GM23338 (cell line): ENCODE measurements around the gene ETV1. TPM values are rescaled to one million over a fixed set of nuclear protein-coding genes. Genes with fewer than 3 reads are reported as not detected.

ENCODE experiments used
- ATAC-seq: fragments of 200-7000 bp; cut with Tn5 transposase; 3 replicates; pipeline ENCODE4 v1.9.1; 2020
- DNase-seq: peaks from one replicate; pipeline ENCODE4 v3.0.0-alpha.2; 2015; ENCODE audit warnings: low spot score
- H2AFZ ChIP-seq: fragments of 200-600 bp; sonication (generic); 2 replicates; pipeline ENCODE4 v1.8.0; 2016; ENCODE audit warnings: antibody characterized with exemption, mild to moderate bottlenecking, moderate library complexity
- H3F3A ChIP-seq: fragments of 200-600 bp; sonication (generic); replicated peaks from 2 replicates; pipeline ENCODE4 v1.8.0; 2017; ENCODE audit warnings: antibody characterized with exemption, mixed run types, low read depth
- H3K27ac ChIP-seq: fragments of 200-600 bp; sonication (generic); 2 replicates; pipeline ENCODE4 v1.6.1; 2016; ENCODE audit warnings: low read depth
- H3K27me3 ChIP-seq: fragments of 200-600 bp; sonication (generic); 2 replicates; pipeline ENCODE4 v1.8.0; 2016; ENCODE audit warnings: mild to moderate bottlenecking, mixed run types, moderate library complexity; ENCODE audit not compliant: insufficient read depth
- H3K36me3 ChIP-seq: fragments of 200-600 bp; sonication (generic); 2 replicates; pipeline ENCODE4 v1.8.0; 2016; ENCODE audit warnings: mild to moderate bottlenecking; ENCODE audit not compliant: insufficient read depth
- H3K4me1 ChIP-seq: fragments of 200-600 bp; sonication (generic); 2 replicates; pipeline ENCODE4 v1.8.0; 2016; ENCODE audit warnings: mild to moderate bottlenecking, moderate library complexity; ENCODE audit not compliant: insufficient read depth
- H3K4me2 ChIP-seq: fragments of 200-600 bp; sonication (generic); 2 replicates; pipeline ENCODE4 v1.7.1; 2017; ENCODE audit warnings: mixed run types
- H3K4me3 ChIP-seq: fragments of 200-600 bp; sonication (generic); 2 replicates; pipeline ENCODE4 v1.6.1; 2016; ENCODE audit warnings: mixed run types
- H3K79me2 ChIP-seq: fragments of 200-600 bp; sonication (generic); replicated peaks from 2 replicates; pipeline ENCODE4 v1.8.0; 2017; ENCODE audit warnings: mild to moderate bottlenecking; ENCODE audit not compliant: insufficient read depth
- H3K9me2 ChIP-seq: fragments of 200-600 bp; sonication (generic); 2 replicates; pipeline ENCODE4 v1.8.0; 2017; ENCODE audit not compliant: insufficient read depth
- H4K20me1 ChIP-seq: fragments of 200-600 bp; sonication (generic); replicated peaks from 2 replicates; pipeline ENCODE4 v1.8.0; 2017; ENCODE audit warnings: mild to moderate bottlenecking; ENCODE audit not compliant: insufficient read depth
- H3K27ac Mint-ChIP-seq: 2 replicates; pipeline ENCODE4 v1.8.0; 2020; ENCODE audit warnings: inconsistent platforms, mild to moderate bottlenecking, moderate library complexity, mixed read lengths
- H3K27me3 Mint-ChIP-seq: 3 replicates; pipeline ENCODE4 v1.8.0; 2022; ENCODE audit warnings: low read depth, mild to moderate bottlenecking, moderate library complexity, mixed read lengths, inconsistent platforms; ENCODE audit not compliant: insufficient read depth, poor library complexity
- H3K36me3 Mint-ChIP-seq: 3 replicates; pipeline ENCODE4 v1.8.0; 2021; ENCODE audit warnings: low read depth, mild to moderate bottlenecking, inconsistent platforms, moderate library complexity, mixed read lengths
- H3K4me1 Mint-ChIP-seq: 3 replicates; pipeline ENCODE4 v1.8.0; 2020; ENCODE audit warnings: mild to moderate bottlenecking, inconsistent platforms, mixed read lengths
- H3K4me3 Mint-ChIP-seq: 3 replicates; pipeline ENCODE4 v1.8.0; 2021; ENCODE audit warnings: moderate library complexity, mild to moderate bottlenecking, inconsistent platforms, mixed read lengths
- H3K9me3 Mint-ChIP-seq: 3 replicates; pipeline ENCODE4 v1.8.0; 2020; ENCODE audit warnings: moderate library complexity, mild to moderate bottlenecking, inconsistent platforms, mixed read lengths
- CREB1 ChIP-seq: fragments of 250-450 bp; sonication (Bioruptor Pico); IDR thresholded peaks from 2 replicates; pipeline ENCODE4 v1.5.0; 2020; ENCODE audit warnings: low read depth, mild to moderate bottlenecking, moderate library complexity
- ETS1 ChIP-seq: IDR thresholded peaks from 2 replicates; pipeline ENCODE4 v1.6.1; 2016; ENCODE audit warnings: antibody characterized with exemption
- EZH2 ChIP-seq: fragments of 200-600 bp; sonication (generic); IDR thresholded peaks from one replicate; pipeline ENCODE4 v1.8.0; 2017; ENCODE audit warnings: antibody characterized with exemption, mild to moderate bottlenecking, low read depth; ENCODE audit not compliant: unreplicated experiment
- EZH2phosphoT487 ChIP-seq: fragments of 200-600 bp; sonication (generic); IDR thresholded peaks from one replicate; pipeline ENCODE4 v1.8.1; 2018; ENCODE audit warnings: antibody characterized with exemption; ENCODE audit not compliant: unreplicated experiment
- JUNB ChIP-seq: IDR thresholded peaks from one replicate; pipeline ENCODE4 v1.6.1; 2016; ENCODE audit warnings: antibody characterized with exemption; ENCODE audit not compliant: unreplicated experiment
- POLR2AphosphoS5 ChIP-seq: IDR thresholded peaks from 2 replicates; pipeline ENCODE4 v1.6.1; 2016; ENCODE audit warnings: antibody characterized with exemption, low read depth
- REST ChIP-seq: IDR thresholded peaks from one replicate; pipeline ENCODE4 v1.6.1; 2018; ENCODE audit warnings: antibody characterized with exemption; ENCODE audit not compliant: unreplicated experiment
- ZNF114 ChIP-seq: fragments of 250-450 bp; sonication (Bioruptor Pico); IDR thresholded peaks from 2 replicates; pipeline ENCODE4 v1.5.0; 2020; ENCODE audit warnings: mild to moderate bottlenecking, moderate library complexity
- ZNF331 ChIP-seq: fragments of 250-450 bp; sonication (Bioruptor Pico); IDR thresholded peaks from 2 replicates; pipeline ENCODE4 v1.5.0; 2020; ENCODE audit warnings: low read depth, mild to moderate bottlenecking, moderate library complexity
- ZNF462 ChIP-seq: fragments of 250-450 bp; sonication (Bioruptor Pico); IDR thresholded peaks from 2 replicates; pipeline ENCODE4 v1.5.0; 2020; ENCODE audit warnings: mild to moderate bottlenecking, moderate library complexity
- polyA plus RNA-seq: library from polyadenylated mRNA; unstranded; fragments of >200 nt; fragmentation: Nextera tagmentation; extraction: Ambion mirVana; gene quantifications from 2 replicates; pipeline ENCODE4 v1.2.1, GENCODE V29; 2016
- total RNA-seq: library from RNA; depleted of rRNA; stranded (reverse); fragments of >200 nt; shearing (Covaris generic); gene quantifications from 2 replicates; pipeline ENCODE4 v1.2.3, GENCODE V29; 2014

Gene ETV1
- total and polyA plus RNA-seq, 2 experiments from 2014 or later: 49.4 to 61.9 TPM

- H3K4me2 ChIP-seq: peak overlapping the region; percentile 15
Observed at GRCh38 chr7:13979671-13980435, 9.6 kb downstream of the ETV1 start.

GRCh38 chr7:13976594-13976993, 12.9 kb downstream of the ETV1 start:
- Histone ChIP-seq H3K4me2 (no peak overlapping the region), H3K4me1 (peaks cover 45% of the 10 kb centered on the region), H3K27ac (no peak overlapping the region), H4K20me1 (no peaks in the 10 kb centered on the region), H3K27me3 (no peaks in the 10 kb centered on the region), H3F3A (no peaks in the 10 kb centered on the region), H3K79me2 (peaks cover 84% of the 10 kb centered on the region), H3K4me3 (no peak overlapping the region), H2AFZ (no peak overlapping the region), H3K9me2 (no peaks in the 10 kb centered on the region), H3K36me3 (peaks cover 9% of the 10 kb centered on the region; the same call in 1 of the 2 replicates)
- Mint-ChIP-seq H3K27me3 (peaks cover 1% of the 10 kb centered on the region), H3K4me3 (no peak overlapping the region), H3K4me1 (peaks cover 37% of the 10 kb centered on the region), H3K9me3 (no peaks in the 10 kb centered on the region), H3K36me3 (peaks cover 47% of the 10 kb centered on the region), H3K27ac (0 out of 2 replicates have a peak overlapping the region, but pooled peaks have one; percentile 22)
- ATAC-seq (no peak), DNase-seq (no peak)
- TF ChIP-seq EZH2phosphoT487 (no peak), ZNF331 (CRISPR knock-in tag) (no peak), CREB1 (CRISPR knock-in tag) (no peak), JUNB (no peak), ETS1 (no peak), EZH2 (no peak), ZNF114 (CRISPR knock-in tag) (no peak), POLR2AphosphoS5 (no peak), ZNF462 (CRISPR knock-in tag) (no peak), REST (no peak)

More at GRCh38 chr7:13979671-13980435, 9.6 kb downstream of the ETV1 start:
- H3K27me3 Mint-ChIP-seq: peaks cover 1% of the 10 kb centered on the region
- no peak for ATAC-seq
- H3K9me3 Mint-ChIP-seq: no peaks in the 10 kb centered on the region
- Histone ChIP-seq H3K9me2 (no peaks in the 10 kb centered on the region), H3F3A (no peaks in the 10 kb centered on the region), H4K20me1 (no peaks in the 10 kb centered on the region), H3K4me1 (peaks cover 77% of the 10 kb centered on the region), H3K36me3 (peaks cover 9% of the 10 kb centered on the region; the same call in 1 of the 2 replicates), H3K4me3 (no peak overlapping the region), H3K27ac (peak overlapping the region; percentile 23; the same call in 1 of the 2 replicates), H2AFZ (no peak overlapping the region), H3K27me3 (no peaks in the 10 kb centered on the region), H3K79me2 (peaks cover 86% of the 10 kb centered on the region)
- no peak for TF ChIP-seq ZNF114 (CRISPR knock-in tag)
- no peak for TF ChIP-seq ZNF331 (CRISPR knock-in tag)
- H3K36me3 Mint-ChIP-seq: peaks cover 27% of the 10 kb centered on the region
- DNase-seq: no peak
- H3K27ac Mint-ChIP-seq: peak overlapping the region; percentile 86
- peak overlapping the region; percentile 13; the same call in 1 of the 3 replicates for H3K4me3 Mint-ChIP-seq
- peaks cover 61% of the 10 kb centered on the region for H3K4me1 Mint-ChIP-seq
